Measurements from ENCODE around the gene LRP1. TPM values are rescaled to one million over a fixed set of nuclear protein-coding genes. Genes with fewer than 3 reads are reported as not detected.

Gene LRP1
- total RNA-seq, 2 experiments from 2014 or later = 1.8 to 2.7 TPM

DNA sequence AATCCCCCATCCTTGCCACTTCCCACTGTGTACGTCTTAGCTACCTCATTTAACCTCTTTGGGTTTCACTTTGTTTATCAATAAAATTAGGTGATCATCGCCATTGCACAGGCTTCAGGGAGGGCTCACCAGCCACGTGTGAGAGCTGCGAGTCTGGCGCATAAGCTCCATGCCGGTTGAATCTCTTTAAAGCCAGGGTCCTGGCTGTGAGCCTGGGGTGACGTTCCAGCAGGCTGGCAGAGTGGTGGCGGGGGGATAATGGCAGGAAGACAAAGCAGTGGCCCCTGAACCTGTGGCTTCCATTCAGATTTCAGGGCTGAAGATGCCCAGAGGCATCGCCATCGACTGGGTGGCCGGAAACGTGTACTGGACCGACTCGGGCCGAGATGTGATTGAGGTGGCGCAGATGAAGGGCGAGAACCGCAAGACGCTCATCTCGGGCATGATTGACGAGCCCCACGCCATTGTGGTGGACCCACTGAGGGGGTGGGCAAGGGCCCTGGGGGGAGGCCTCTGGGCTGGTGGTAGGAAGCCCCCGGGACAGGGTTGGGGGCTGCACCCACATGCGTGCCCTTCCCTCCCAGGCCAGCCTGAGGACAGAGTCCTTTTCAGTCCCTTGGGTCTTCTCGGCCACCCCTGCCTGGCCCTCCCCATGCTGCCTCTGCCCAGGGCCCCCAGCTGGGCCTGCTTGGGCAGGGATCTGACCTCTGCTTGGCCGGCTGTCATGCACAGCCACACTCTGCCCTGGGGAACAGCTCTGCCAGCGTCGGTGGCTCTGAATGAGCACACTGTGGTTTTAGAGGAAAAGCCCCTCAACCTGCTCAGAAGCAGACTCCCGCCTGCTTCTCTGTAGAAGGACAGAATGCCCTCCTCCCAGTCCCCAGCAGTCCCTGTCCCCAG lies 79.7 kb downstream of the LRP1 start:
- no peaks in the 10 kb centered on the region for H3K4me1 Mint-ChIP-seq
- no peaks in the 10 kb centered on the region for H3K27me3 Mint-ChIP-seq
- ChIA-PET POLR2A (no interaction called here), CTCF (interaction anchor here (1.3 to 2.7 kb wide), 2 partner anchors 16 to 35 kb away, joined by 3 to 8 read pairs; no protein-coding TSS in a partner anchor)
- intact Hi-C loops (cut with DNase I, micrococcal nuclease) = no loop called here
- ATAC-seq = no peak
- no peaks in the 10 kb centered on the region for H3K36me3 Mint-ChIP-seq (ENCODE audit: low read depth)
- H3K27ac Mint-ChIP-seq = no peak overlapping the region
- H3K4me3 Mint-ChIP-seq = no peak overlapping the region
- DNase-seq = no peak
- no peaks in the 10 kb centered on the region for H3K9me3 Mint-ChIP-seq (ENCODE audit: low read depth)

DNA sequence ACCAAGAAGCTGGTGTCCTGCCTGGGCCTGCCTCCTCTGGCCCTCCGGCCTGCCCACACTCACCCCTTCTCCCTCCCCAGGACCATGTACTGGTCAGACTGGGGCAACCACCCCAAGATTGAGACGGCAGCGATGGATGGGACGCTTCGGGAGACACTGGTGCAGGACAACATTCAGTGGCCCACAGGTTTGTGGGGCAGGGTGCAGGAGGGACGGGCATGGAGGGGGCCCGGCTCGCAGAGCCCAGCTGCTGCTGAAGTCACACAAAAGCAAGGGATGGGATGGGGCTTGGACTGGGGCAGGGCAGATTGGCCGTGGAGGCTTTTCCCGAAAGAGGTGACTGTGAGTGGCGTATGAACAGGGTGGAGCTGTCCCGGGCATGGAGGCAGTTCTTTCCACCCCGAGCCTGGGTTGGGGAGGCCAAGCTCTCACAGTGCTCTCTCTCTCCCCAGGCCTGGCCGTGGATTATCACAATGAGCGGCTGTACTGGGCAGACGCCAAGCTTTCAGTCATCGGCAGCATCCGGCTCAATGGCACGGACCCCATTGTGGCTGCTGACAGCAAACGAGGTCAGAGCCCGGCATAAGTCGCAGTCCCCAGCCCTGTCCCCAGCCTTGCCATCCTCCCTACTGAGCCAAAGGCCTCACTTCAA lies 80.5 kb downstream of the LRP1 start:
- H3K9me3 Mint-ChIP-seq (ENCODE audit: low read depth) = no peaks in the 10 kb centered on the region
- H3K4me1 Mint-ChIP-seq = peaks cover 6% of the 10 kb centered on the region
- no peaks in the 10 kb centered on the region for H3K36me3 Mint-ChIP-seq (ENCODE audit: low read depth)
- H3K27me3 Mint-ChIP-seq = peaks cover 5% of the 10 kb centered on the region
- CTCF ChIA-PET = interaction anchor here (0.6 to 2.7 kb wide), 2 partner anchors 34 to 363 kb away, joined by 3 to 8 read pairs; no protein-coding TSS in a partner anchor
- intact Hi-C loops (cut with DNase I, micrococcal nuclease) = no loop called here
- no peak for ATAC-seq
- H3K4me3 Mint-ChIP-seq = no peak overlapping the region
- no peak overlapping the region for H3K27ac Mint-ChIP-seq
- POLR2A ChIA-PET = no interaction called here
- DNase-seq = no peak

DNA sequence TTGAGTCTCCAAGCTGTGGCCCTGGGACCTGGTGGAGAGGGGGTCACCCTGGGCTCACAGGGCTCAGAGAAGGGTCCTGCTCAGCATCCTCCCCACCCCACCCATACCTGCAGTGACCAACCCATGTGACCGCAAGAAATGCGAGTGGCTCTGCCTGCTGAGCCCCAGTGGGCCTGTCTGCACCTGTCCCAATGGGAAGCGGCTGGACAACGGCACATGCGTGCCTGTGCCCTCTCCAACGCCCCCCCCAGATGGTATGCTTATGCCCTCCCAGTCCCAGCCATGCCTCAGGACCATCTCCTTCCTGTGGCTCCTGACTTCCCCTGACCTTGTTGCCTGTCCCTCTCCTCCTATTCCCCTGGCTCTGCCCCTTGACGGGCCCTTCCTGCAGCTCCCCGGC lies 81.6 kb downstream of the LRP1 start:
- Mint-ChIP-seq H3K27me3 (peaks cover 16% of the 10 kb centered on the region), H3K4me3 (no peak overlapping the region), H3K4me1 (peaks cover 12% of the 10 kb centered on the region), H3K27ac (no peak overlapping the region), H3K9me3 (ENCODE audit: low read depth) (no peaks in the 10 kb centered on the region), H3K36me3 (ENCODE audit: low read depth) (no peaks in the 10 kb centered on the region)
- ChIA-PET CTCF (interaction anchor here (1.0 kb wide), 1 partner anchor 46 kb away, joined by 3 read pairs; no protein-coding TSS in a partner anchor), POLR2A (no interaction called here)
- no peak for ATAC-seq
- DNase-seq = no peak
- intact Hi-C loops (cut with DNase I, micrococcal nuclease) = no loop called here

DNA sequence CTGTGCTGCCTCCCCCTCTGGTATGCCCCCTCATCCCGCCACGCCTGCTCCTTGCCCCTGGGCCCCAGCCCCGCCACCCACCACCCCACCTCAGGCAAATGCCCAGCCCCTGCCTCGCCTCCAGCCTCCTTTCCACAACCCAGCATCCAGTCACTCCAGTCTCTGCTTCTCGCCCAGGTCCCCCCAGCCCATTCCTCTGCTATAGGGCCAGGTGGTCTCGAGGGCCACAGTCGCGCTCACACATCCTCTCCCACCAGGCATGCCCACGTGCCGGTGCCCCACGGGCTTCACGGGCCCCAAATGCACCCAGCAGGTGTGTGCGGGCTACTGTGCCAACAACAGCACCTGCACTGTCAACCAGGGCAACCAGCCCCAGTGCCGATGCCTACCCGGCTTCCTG lies 82.2 kb downstream of the LRP1 start:
- ChIA-PET POLR2A (no interaction called here), CTCF (interaction anchor here (1.0 kb wide), 1 partner anchor 45 kb away, joined by 3 read pairs; no protein-coding TSS in a partner anchor)
- Mint-ChIP-seq H3K4me3 (no peak overlapping the region), H3K36me3 (ENCODE audit: low read depth) (no peaks in the 10 kb centered on the region), H3K27me3 (peaks cover 22% of the 10 kb centered on the region), H3K27ac (no peak overlapping the region), H3K4me1 (peaks cover 16% of the 10 kb centered on the region), H3K9me3 (ENCODE audit: low read depth) (no peaks in the 10 kb centered on the region)
- intact Hi-C loops (cut with DNase I, micrococcal nuclease) = no loop called here
- DNase-seq (no peak), ATAC-seq (no peak)

DNA sequence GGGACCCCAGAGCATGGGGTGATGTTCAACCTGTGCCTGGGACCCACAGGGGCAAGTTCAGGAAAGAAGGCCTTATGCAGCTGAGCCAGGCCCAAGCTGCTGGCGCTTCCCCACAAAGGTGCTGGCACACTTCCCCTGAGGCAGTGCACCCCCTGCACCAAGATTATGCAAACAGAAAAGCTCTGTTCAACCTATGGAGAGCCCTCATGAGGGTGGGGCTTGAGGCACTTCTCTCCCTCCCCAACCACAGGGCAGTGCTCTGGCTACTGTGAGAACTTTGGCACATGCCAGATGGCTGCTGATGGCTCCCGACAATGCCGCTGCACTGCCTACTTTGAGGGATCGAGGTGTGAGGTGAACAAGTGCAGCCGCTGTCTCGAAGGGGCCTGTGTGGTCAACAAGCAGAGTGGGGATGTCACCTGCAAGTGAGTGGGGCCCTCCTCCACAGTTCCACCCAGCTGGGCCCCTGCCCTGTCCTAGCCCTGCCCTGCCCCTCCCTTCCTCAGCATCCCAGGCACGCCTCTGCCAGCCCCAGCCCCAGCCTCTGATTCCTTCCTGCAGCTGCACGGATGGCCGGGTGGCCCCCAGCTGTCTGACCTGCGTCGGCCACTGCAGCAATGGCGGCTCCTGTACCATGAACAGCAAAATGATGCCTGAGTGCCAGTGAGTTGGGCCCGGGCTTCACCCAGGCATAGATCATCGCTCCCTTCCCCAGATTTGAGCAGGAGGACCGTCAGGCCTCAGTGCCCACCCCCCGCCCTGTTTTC lies 82.8 kb downstream of the LRP1 start:
- Mint-ChIP-seq H3K36me3 (ENCODE audit: low read depth) (no peaks in the 10 kb centered on the region), H3K4me1 (peaks cover 21% of the 10 kb centered on the region), H3K4me3 (no peak overlapping the region), H3K27me3 (peaks cover 28% of the 10 kb centered on the region), H3K27ac (no peak overlapping the region), H3K9me3 (ENCODE audit: low read depth) (no peaks in the 10 kb centered on the region)
- POLR2A ChIA-PET = no interaction called here
- CTCF ChIA-PET = interaction anchor here (1.0 kb wide), 1 partner anchor 45 kb away, joined by 3 read pairs; no protein-coding TSS in a partner anchor
- ATAC-seq = no peak
- no peak for DNase-seq
- intact Hi-C loops (cut with DNase I, micrococcal nuclease) = no loop called here

DNA sequence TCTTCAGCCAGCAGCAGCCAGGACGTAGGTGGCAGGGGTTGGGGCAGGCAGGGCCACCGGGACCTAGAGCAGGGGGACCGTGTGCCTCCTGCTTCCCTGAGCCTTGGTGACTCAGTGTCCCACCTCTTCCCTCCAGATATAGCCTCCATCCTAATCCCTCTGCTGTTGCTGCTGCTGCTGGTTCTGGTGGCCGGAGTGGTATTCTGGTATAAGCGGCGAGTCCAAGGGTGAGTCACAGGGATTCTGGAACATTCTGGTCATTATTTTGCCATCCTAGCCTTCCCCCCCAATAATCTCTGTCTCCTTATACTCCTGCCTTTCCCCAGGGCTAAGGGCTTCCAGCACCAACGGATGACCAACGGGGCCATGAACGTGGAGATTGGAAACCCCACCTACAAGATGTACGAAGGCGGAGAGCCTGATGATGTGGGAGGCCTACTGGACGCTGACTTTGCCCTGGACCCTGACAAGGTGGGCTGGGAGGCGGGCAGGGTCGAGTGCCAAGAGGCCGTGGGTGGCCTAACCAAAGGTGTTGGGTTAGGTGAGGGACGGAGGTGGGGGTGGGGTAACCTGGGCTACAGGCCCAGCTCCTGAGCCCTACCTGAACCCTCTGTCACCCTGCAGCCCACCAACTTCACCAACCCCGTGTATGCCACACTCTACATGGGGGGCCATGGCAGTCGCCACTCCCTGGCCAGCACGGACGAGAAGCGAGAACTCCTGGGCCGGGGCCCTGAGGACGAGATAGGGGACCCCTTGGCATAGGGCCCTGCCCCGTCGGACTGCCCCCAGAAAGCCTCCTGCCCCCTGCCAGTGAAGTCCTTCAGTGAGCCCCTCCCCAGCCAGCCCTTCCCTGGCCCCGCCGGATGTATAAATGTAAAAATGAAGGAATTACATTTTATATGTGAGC lies 83.8 kb downstream of the LRP1 start:
- H3K27ac Mint-ChIP-seq = no peak overlapping the region
- intact Hi-C loops (cut with DNase I, micrococcal nuclease) = loop anchor here in 1 of 2 experiments (2.0 kb wide), 1 partner anchor 241 kb away; no protein-coding TSS in a partner anchor
- no peaks in the 10 kb centered on the region for H3K9me3 Mint-ChIP-seq (ENCODE audit: low read depth)
- H3K4me3 Mint-ChIP-seq = no peak overlapping the region
- DNase-seq (no peak), ATAC-seq (no peak)
- ChIA-PET CTCF (interaction anchor here (0.6 to 4.2 kb wide), 7 partner anchors 15 to 201 kb away, joined by 3 to 167 read pairs (median 5); partner anchors contain the start of gene SHMT2), POLR2A (no interaction called here)
- no peaks in the 10 kb centered on the region for H3K36me3 Mint-ChIP-seq (ENCODE audit: low read depth)
- H3K4me1 Mint-ChIP-seq = peaks cover 21% of the 10 kb centered on the region
- H3K27me3 Mint-ChIP-seq = peaks cover 29% of the 10 kb centered on the region

DNA sequence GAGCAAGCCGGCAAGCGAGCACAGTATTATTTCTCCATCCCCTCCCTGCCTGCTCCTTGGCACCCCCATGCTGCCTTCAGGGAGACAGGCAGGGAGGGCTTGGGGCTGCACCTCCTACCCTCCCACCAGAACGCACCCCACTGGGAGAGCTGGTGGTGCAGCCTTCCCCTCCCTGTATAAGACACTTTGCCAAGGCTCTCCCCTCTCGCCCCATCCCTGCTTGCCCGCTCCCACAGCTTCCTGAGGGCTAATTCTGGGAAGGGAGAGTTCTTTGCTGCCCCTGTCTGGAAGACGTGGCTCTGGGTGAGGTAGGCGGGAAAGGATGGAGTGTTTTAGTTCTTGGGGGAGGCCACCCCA lies 84.4 kb downstream of the LRP1 start:
- peaks cover 35% of the 10 kb centered on the region for H3K27me3 Mint-ChIP-seq
- CTCF ChIA-PET = interaction anchor here (0.5 to 4.2 kb wide), 21 partner anchors 13 to 264 kb away, joined by 3 to 167 read pairs (median 3); partner anchors contain the start of gene SHMT2
- ATAC-seq = no peak

DNA sequence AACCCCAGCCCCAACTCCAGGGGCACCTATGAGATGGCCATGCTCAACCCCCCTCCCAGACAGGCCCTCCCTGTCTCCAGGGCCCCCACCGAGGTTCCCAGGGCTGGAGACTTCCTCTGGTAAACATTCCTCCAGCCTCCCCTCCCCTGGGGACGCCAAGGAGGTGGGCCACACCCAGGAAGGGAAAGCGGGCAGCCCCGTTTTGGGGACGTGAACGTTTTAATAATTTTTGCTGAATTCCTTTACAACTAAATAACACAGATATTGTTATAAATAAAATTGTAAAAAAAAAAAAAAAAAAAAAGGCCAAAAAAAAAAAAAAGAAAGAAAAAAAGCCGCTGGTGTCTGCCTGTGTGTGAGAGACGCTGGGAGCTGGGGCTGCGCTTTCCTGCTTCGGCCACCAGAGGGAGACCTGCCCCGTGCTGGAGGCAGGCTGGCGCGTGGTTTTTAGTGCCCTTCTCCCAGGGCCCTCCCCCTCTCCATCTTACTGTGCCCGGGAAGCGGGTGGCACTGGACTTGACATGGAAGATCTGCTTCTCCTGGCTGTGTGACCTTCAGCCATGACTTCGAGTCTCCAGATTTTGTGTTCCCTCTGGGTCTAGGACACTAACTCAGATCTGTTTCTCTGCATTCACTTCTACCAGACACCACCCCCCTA lies 84.9 kb downstream of the LRP1 start:
- CTCF ChIA-PET = interaction anchor here (0.5 to 4.2 kb wide), 30 partner anchors 14 to 853 kb away, joined by 3 to 167 read pairs (median 4); partner anchors contain the start of genes SHMT2 and STAT2
- peaks cover 38% of the 10 kb centered on the region for H3K27me3 Mint-ChIP-seq
- H3K4me1 Mint-ChIP-seq = peaks cover 25% of the 10 kb centered on the region
- DNase-seq (peak; percentile 92), ATAC-seq (peak; percentile 69)
- no peak overlapping the region for H3K27ac Mint-ChIP-seq
- H3K4me3 Mint-ChIP-seq = no peak overlapping the region
- H3K36me3 Mint-ChIP-seq (ENCODE audit: low read depth) = no peaks in the 10 kb centered on the region
- POLR2A ChIA-PET = interaction anchor here (0.5 to 0.7 kb wide), 4 partner anchors 10 to 246 kb away, joined by 3 to 5 read pairs (median 4); partner anchors contain the start of gene SHMT2
- H3K9me3 Mint-ChIP-seq (ENCODE audit: low read depth) = no peaks in the 10 kb centered on the region
- intact Hi-C loops (cut with DNase I, micrococcal nuclease) = loop anchor here (1.0 to 2.0 kb wide), 2 partner anchors 26 to 240 kb away; no protein-coding TSS in a partner anchor

More for the DNA sequence above, 84.4 kb downstream of the LRP1 start:
- no peak overlapping the region for H3K4me3 Mint-ChIP-seq
- H3K9me3 Mint-ChIP-seq (ENCODE audit: low read depth) = no peaks in the 10 kb centered on the region
- POLR2A ChIA-PET = interaction anchor here (0.5 to 0.7 kb wide), 2 partner anchors 17 to 89 kb away, joined by 3 to 4 read pairs; partner anchors contain the start of gene SHMT2
- intact Hi-C loops (cut with DNase I, micrococcal nuclease) = loop anchor here (1.0 to 2.0 kb wide), 2 partner anchors 27 to 240 kb away; no protein-coding TSS in a partner anchor
- H3K4me1 Mint-ChIP-seq = peaks cover 25% of the 10 kb centered on the region
- H3K36me3 Mint-ChIP-seq (ENCODE audit: low read depth) = no peaks in the 10 kb centered on the region
- DNase-seq = no peak
- no peak overlapping the region for H3K27ac Mint-ChIP-seq

DNA sequence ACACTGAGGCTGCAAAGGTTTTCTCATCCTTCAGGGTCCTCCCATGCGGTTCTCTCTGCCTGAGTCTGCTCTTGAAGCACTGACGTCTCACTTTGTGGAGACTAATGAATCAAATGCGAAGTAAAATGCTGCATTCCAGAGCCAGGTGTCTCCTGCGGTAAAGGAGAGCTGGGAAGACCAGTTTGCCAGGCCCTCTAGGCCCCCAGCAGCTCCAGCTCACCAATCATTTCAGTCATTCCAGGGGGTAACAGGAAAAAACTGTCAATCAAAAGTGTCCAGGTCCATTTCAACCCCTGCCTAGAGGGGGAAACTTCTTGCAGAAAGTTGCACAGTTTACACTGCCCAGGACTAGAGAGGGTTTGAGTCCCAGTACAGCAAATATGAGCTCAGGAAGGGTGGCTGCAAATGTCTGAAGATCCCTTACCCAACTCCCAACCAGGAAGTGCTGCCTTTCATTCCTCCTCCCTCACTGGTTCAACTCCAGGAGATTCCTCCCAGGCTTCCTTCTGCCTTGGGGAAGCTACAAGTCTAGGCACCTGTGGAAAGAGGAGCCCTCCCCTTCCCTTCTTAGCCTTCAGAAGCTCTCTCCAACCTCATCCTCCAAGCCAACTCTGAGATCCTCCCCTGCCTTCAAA lies 85.6 kb downstream of the LRP1 start:
- CTCF ChIA-PET = interaction anchor here (0.6 to 4.2 kb wide), 24 partner anchors 13 to 854 kb away, joined by 3 to 167 read pairs (median 4); partner anchors contain the start of genes SHMT2 and STAT2
- Mint-ChIP-seq H3K4me1 (peaks cover 25% of the 10 kb centered on the region), H3K9me3 (ENCODE audit: low read depth) (no peaks in the 10 kb centered on the region), H3K27me3 (peaks cover 45% of the 10 kb centered on the region), H3K36me3 (ENCODE audit: low read depth) (no peaks in the 10 kb centered on the region), H3K27ac (no peak overlapping the region), H3K4me3 (no peak overlapping the region)
- no peak for ATAC-seq
- DNase-seq = no peak
- intact Hi-C loops (cut with DNase I, micrococcal nuclease) = loop anchor here (1.0 to 2.0 kb wide), 5 partner anchors 15 to 249 kb away; partner anchors contain the start of gene SHMT2 (in 1 of the 2)
- POLR2A ChIA-PET = interaction anchor here (0.6 to 0.7 kb wide), 2 partner anchors 10 to 245 kb away, joined by 3 to 5 read pairs; no protein-coding TSS in a partner anchor

Data from activated CD4-positive, alpha-beta T cell treated with anti-CD3 and anti-CD28 coated beads for 36 hours (primary cell).